Peyer's patch (tissue), 4 donors: ENCODE results near the gene GAB1. TPM values are rescaled to one million over a fixed set of nuclear protein-coding genes. Genes with fewer than 3 reads are reported as not detected.
A peak's percentile ranks its signal among the peaks of the same experiment; 100 is the strongest.

Experiments used
- DNase-seq, 3 donors: peaks; one replicate each; pipeline ENCODE4 v3.0.0-alpha.2; 2017 to 2019
- H3K27ac ChIP-seq, 4 donors: fragments of 200-600 bp; sonication (generic); one replicate each; pipeline ENCODE4 v1.5.1; 2016 to 2019
- H3K27me3 ChIP-seq, 2 donors: fragments of 200-600 bp; sonication (generic); one replicate each; pipeline ENCODE4 v1.5.1; 2019
- H3K36me3 ChIP-seq, 3 donors: fragments of 200-600 bp; sonication (generic); one replicate each; pipeline ENCODE4 v1.5.1; 2016 to 2019
- H3K4me1 ChIP-seq, 4 donors: fragments of 200-600 bp; sonication (generic); one replicate each; pipeline ENCODE4 v1.5.1; 2016 to 2019
- H3K4me3 ChIP-seq, 4 donors: fragments of 200-600 bp; sonication (generic); 1 replicate in 3 of 4; 2 replicates in 1 of 4; pipeline ENCODE4 v1.5.1; 2016 to 2019; ENCODE audit warnings: mild to moderate bottlenecking in 1 of 4
- H3K9me3 ChIP-seq, 4 donors: fragments of 200-600 bp; sonication (generic); one replicate each; pipeline ENCODE4 v1.5.1; 2016 to 2019; ENCODE audit warnings: mild to moderate bottlenecking in 1 of 4
- CTCF ChIP-seq, 6 experiments: fragments of 450-650 bp in 4 of 6; fragments of 200-600 bp in 2 of 6; sonication (generic) in 1 of 6; IDR thresholded peaks; one replicate each; pipeline ENCODE4 v1.5.1; 2017 to 2019; ENCODE audit warnings: antibody characterized with exemption in 6 of 6, mild to moderate bottlenecking in 3 of 6, moderate library complexity in 1 of 6
- POLR2A ChIP-seq, 2 donors: fragments of 450-650 bp; IDR thresholded peaks; one replicate each; pipeline ENCODE4 v1.5.1; 2017; ENCODE audit warnings: antibody characterized with exemption in 2 of 2, mild to moderate bottlenecking in 2 of 2, moderate library complexity in 2 of 2
- total RNA-seq, 4 donors: library from RNA; depleted of rRNA; stranded (reverse); fragments of >200 nt; gene quantifications; one replicate each; pipeline ENCODE4 v1.1.0, GENCODE V29; 2016

GAB1 gene
- total RNA-seq, 4 donors from 2014 or later: 31.9 to 76.7 (median 40.5) TPM

GRCh38 chr4:143351149-143351691, 14.5 kb downstream of the GAB1 start:
- Histone ChIP-seq H3K27me3 (no peaks in the 10 kb centered on the region), H3K4me3 (no peak overlapping the region), H3K36me3 (no peaks in the 10 kb centered on the region), H3K4me1 (peaks cover 0 to 49% (median 5%) of the 10 kb centered on the region in 4 donors), H3K9me3 (no peaks in the 10 kb centered on the region), H3K27ac (peak overlapping the region in 1 of 4 donors; percentile 0)
- no peak for DNase-seq
- TF ChIP-seq CTCF (IDR thresholded peaks at IDR 0.05) (no peak), POLR2A (IDR thresholded peaks at IDR 0.05) (no peak)

- Histone ChIP-seq H3K4me1 (peaks cover 0 to 54% (median 7%) of the 10 kb centered on the region in 4 donors), H3K27me3 (no peaks in the 10 kb centered on the region), H3K9me3 (no peaks in the 10 kb centered on the region), H3K4me3 (no peak overlapping the region), H3K27ac (peak overlapping the region in 1 of 4 donors; percentile 0), H3K36me3 (no peaks in the 10 kb centered on the region)
- TF ChIP-seq CTCF (IDR thresholded peaks at IDR 0.05): no peak
- TF ChIP-seq POLR2A (IDR thresholded peaks at IDR 0.05): no peak
- DNase-seq: no peak
Measured at GRCh38 chr4:143351774-143352451, 15.2 kb downstream of the GAB1 start.

GRCh38 chr4:143352720-143353119, 16.0 kb downstream of the GAB1 start:
- peaks cover 0 to 60% (median 7%) of the 10 kb centered on the region in 4 donors for H3K4me1 ChIP-seq
- TF ChIP-seq CTCF (IDR thresholded peaks at IDR 0.05) (no peak), POLR2A (IDR thresholded peaks at IDR 0.05) (no peak)
- H3K27me3 ChIP-seq: no peaks in the 10 kb centered on the region
- H3K36me3 ChIP-seq: no peaks in the 10 kb centered on the region
- no peak overlapping the region for H3K4me3 ChIP-seq
- no peak for DNase-seq
- peak overlapping the region in 1 of 4 donors; percentile 0 for H3K27ac ChIP-seq
- H3K9me3 ChIP-seq: no peaks in the 10 kb centered on the region

GRCh38 chr4:143353797-143354196, 17.1 kb downstream of the GAB1 start:
- Histone ChIP-seq H3K9me3 (no peaks in the 10 kb centered on the region), H3K27me3 (no peaks in the 10 kb centered on the region), H3K4me3 (no peak overlapping the region), H3K4me1 (peaks cover 0 to 69% (median 7%) of the 10 kb centered on the region in 4 donors), H3K27ac (no peak overlapping the region), H3K36me3 (no peaks in the 10 kb centered on the region)
- TF ChIP-seq CTCF (IDR thresholded peaks at IDR 0.05): no peak
- no peak for TF ChIP-seq POLR2A (IDR thresholded peaks at IDR 0.05)
- no peak for DNase-seq

DNA sequence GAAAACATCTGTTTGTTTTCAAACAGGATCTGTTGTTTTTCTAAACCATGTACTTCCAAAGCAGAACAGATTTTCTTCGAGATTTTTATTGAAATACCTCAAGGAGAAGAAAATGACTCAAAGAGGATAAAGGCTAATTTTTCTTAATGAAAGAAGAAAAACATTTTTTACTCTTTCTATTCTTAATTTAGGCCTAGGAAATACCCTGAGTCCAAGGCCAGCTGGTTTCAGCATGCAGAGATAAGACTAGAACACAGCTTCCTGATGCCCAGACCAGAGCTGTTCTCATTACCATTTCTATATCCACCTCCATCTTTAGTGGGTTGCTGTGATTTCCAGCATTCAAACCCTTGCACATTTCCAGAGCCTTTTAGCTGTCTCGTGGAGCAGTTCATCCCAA, 18.3 kb downstream of the GAB1 start:
- Histone ChIP-seq H3K27me3 (no peaks in the 10 kb centered on the region), H3K4me1 (peaks cover 0 to 81% (median 12%) of the 10 kb centered on the region in 4 donors), H3K4me3 (no peak overlapping the region), H3K27ac (peak overlapping the region in 1 of 4 donors; percentile 61), H3K36me3 (no peaks in the 10 kb centered on the region), H3K9me3 (no peaks in the 10 kb centered on the region)
- no peak for TF ChIP-seq CTCF (IDR thresholded peaks at IDR 0.05)
- TF ChIP-seq POLR2A (IDR thresholded peaks at IDR 0.05): no peak
- no peak for DNase-seq
